Smooth muscle cell (in vitro differentiated cells): ENCODE results near the gene NFIA. TPM values are rescaled to one million over a fixed set of nuclear protein-coding genes. Genes with fewer than 3 reads are reported as not detected.
"Not testable (repeated sequence)": the region's sequence is repeated elsewhere in the genome, so short reads cannot be mapped to it uniquely, and the experiment has no call there.

Experiments used
- DNase-seq: peaks from one replicate; lab custom pipeline; 2025; ENCODE audit not compliant: unreplicated experiment; lab: John Stamatoyannopoulos, UW
- H2AFZ ChIP-seq: fragments of 200-600 bp; sonication (generic); 2 replicates; pipeline ENCODE4 v1.6.0; 2016; ENCODE audit warnings: antibody characterized with exemption, low read depth, mild to moderate bottlenecking
- H3F3A ChIP-seq: fragments of 200-600 bp; sonication (generic); 2 replicates; pipeline ENCODE4 v1.6.0; 2017; ENCODE audit warnings: antibody characterized with exemption, low read depth
- H3K27ac ChIP-seq: fragments of 200-600 bp; sonication (generic); 2 replicates; pipeline ENCODE4 v1.5.1; 2016; ENCODE audit warnings: low read depth, mild to moderate bottlenecking
- H3K27me3 ChIP-seq: fragments of 200-600 bp; sonication (generic); 2 replicates; pipeline ENCODE4 v1.6.1; 2016; ENCODE audit warnings: low read depth, mild to moderate bottlenecking
- H3K36me3 ChIP-seq: fragments of 200-600 bp; sonication (generic); 2 replicates; pipeline ENCODE4 v1.5.1; 2016; ENCODE audit warnings: low read depth
- H3K4me1 ChIP-seq: fragments of 200-600 bp; sonication (generic); 2 replicates; pipeline ENCODE4 v1.5.1; 2016; ENCODE audit warnings: low read depth
- H3K4me2 ChIP-seq: fragments of 200-600 bp; sonication (generic); 2 replicates; pipeline ENCODE4 v1.6.0; 2016; ENCODE audit warnings: mild to moderate bottlenecking
- H3K4me3 ChIP-seq: fragments of 200-600 bp; sonication (generic); 2 replicates; pipeline ENCODE4 v1.5.1; 2016; ENCODE audit warnings: mild to moderate bottlenecking
- H3K79me2 ChIP-seq: fragments of 200-600 bp; sonication (generic); 2 replicates; pipeline ENCODE4 v1.6.0; 2016; ENCODE audit warnings: low read depth, mild to moderate bottlenecking
- H3K9ac ChIP-seq: fragments of 200-600 bp; sonication (generic); 2 replicates; pipeline ENCODE4 v1.6.0; 2016; ENCODE audit warnings: low read depth
- H3K9me3 ChIP-seq: fragments of 200-600 bp; sonication (generic); replicated peaks from 2 replicates; pipeline ENCODE4 v1.5.1; 2016; ENCODE audit warnings: low read depth
- H4K20me1 ChIP-seq: fragments of 200-600 bp; sonication (generic); 2 replicates; pipeline ENCODE4 v1.6.0; 2016; ENCODE audit warnings: low read depth
- WGBS: methylation state at CpG from one replicate; pipeline ENCODE4 v1.1.7; 2016; ENCODE audit warnings: low lambda C conversion rate; 5-methylcytosine and 5-hydroxymethylcytosine counted together
- polyA plus RNA-seq: library from polyadenylated mRNA; unstranded; fragments of >200 nt; fragmentation: Nextera tagmentation; extraction: Ambion mirVana; gene quantifications from 2 replicates; pipeline ENCODE4 v1.2.1, GENCODE V29; 2016
- total RNA-seq: library from RNA; depleted of rRNA; stranded (reverse); fragments of >200 nt; gene quantifications from 2 replicates; pipeline ENCODE4 v1.2.3, GENCODE V29; 2014
- TF ChIP-seq, protein P1 (sequence below): fragments of 200-600 bp; sonication (generic); IDR thresholded peaks from 2 replicates; pipeline ENCODE4 v1.5.1; 2017; ENCODE audit warnings: borderline replicate concordance, mild to moderate bottlenecking, antibody characterized with exemption; ENCODE audit not compliant: insufficient read depth, poor library complexity, severe bottlenecking

The NFIA gene
- total and polyA plus RNA-seq, 2 experiments from 2014 or later: 5.0 to 6.2 TPM

DNA sequence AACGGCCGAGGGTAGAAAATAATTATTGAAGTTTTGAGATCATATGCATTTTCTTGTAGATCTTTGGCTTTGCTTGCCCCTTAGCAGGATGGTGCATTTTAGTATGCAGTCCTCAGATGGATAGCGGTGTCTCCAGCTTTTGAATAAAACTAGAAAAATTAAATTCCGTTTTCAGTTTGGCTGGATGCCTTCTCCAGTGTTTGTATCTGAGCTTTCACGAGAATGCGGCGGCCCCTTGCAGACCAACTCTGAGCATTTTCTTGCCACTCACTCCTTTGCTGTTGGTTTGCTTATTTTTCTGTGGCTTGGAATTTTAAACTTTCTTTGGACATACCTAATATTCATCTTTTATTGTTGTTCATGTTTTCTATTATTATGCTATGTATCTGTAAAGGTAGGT lies 192.6 kb downstream of the NFIA start:
- 96% methylated on average over 7 of the region's 7 CpGs for WGBS
- no peak for DNase-seq
- no peak overlapping the region for H3K9ac ChIP-seq
- peaks cover 10% of the 10 kb centered on the region for H3K4me1 ChIP-seq
- H3F3A ChIP-seq: no peaks in the 10 kb centered on the region
- TF ChIP-seq, protein P1, sequence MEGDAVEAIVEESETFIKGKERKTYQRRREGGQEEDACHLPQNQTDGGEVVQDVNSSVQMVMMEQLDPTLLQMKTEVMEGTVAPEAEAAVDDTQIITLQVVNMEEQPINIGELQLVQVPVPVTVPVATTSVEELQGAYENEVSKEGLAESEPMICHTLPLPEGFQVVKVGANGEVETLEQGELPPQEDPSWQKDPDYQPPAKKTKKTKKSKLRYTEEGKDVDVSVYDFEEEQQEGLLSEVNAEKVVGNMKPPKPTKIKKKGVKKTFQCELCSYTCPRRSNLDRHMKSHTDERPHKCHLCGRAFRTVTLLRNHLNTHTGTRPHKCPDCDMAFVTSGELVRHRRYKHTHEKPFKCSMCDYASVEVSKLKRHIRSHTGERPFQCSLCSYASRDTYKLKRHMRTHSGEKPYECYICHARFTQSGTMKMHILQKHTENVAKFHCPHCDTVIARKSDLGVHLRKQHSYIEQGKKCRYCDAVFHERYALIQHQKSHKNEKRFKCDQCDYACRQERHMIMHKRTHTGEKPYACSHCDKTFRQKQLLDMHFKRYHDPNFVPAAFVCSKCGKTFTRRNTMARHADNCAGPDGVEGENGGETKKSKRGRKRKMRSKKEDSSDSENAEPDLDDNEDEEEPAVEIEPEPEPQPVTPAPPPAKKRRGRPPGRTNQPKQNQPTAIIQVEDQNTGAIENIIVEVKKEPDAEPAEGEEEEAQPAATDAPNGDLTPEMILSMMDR: no peak
- no peak overlapping the region for H3K4me2 ChIP-seq
- H3K27ac ChIP-seq: no peak overlapping the region
- H3K79me2 ChIP-seq: no peaks in the 10 kb centered on the region
- no peak overlapping the region for H2AFZ ChIP-seq
- H3K27me3 ChIP-seq: no peaks in the 10 kb centered on the region
- H3K9me3 ChIP-seq: no peaks in the 10 kb centered on the region
- H4K20me1 ChIP-seq: no peaks in the 10 kb centered on the region
- H3K4me3 ChIP-seq: no peak overlapping the region
- no peaks in the 10 kb centered on the region for H3K36me3 ChIP-seq

DNA sequence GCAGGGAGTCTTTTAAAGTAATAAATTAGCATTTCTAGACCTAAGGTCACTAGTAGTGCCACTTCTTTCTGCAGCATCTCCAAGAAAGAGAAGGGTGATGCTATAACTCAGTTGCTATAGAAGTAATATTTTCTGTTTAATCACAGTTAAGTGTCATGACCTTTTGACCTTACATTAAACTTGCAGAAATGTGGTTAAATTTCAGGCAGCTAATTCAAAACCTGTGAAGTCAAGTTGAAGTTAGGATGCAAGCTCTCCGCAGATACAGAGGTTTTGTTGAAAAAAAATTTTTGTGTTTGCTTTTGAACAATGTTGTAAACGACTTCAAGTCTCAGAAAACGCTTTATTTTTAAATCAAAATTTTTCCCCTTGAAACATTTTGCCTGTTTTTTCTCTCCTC lies 193.9 kb downstream of the NFIA start:
- Histone ChIP-seq H3K27me3 (no peaks in the 10 kb centered on the region), H3K9me3 (no peaks in the 10 kb centered on the region), H2AFZ (no peak overlapping the region), H3K4me3 (no peak overlapping the region), H3K9ac (no peak overlapping the region), H3F3A (no peaks in the 10 kb centered on the region), H3K36me3 (no peaks in the 10 kb centered on the region), H3K4me1 (peaks cover 6% of the 10 kb centered on the region), H3K79me2 (no peaks in the 10 kb centered on the region), H3K27ac (no peak overlapping the region), H3K4me2 (no peak overlapping the region), H4K20me1 (no peaks in the 10 kb centered on the region)
- no peak for DNase-seq
- TF ChIP-seq, protein P1: no peak
- WGBS: 90% methylated on average over 3 of the region's 3 CpGs

DNA sequence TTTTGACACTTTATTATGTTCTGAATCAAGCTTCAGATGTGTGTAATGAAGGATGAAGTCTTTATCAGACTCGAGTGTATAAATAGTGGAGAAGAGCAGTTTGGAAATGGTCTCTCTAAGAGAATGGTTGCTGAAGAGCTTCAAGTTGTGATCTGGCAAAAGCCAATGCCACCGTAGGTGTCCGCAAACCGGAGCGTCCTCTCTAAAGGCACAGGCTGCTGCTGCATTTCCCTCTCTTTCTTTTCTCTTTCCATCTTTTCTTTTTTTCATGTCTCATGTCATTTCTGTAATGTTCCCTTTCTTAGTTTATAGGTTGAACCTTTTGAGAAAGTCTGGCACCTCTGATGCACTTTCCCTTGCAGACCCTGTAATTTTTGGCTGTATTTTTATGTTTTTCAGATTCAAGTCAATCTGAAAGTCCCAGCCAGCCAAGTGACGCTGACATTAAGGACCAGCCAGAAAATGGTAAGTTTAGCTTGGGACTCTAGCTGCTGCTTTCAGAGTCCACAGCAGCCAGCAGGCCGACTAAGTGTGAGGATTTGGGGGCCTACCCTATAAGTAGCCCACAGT lies 194.8 kb downstream of the NFIA start:
- no peak overlapping the region for H3K4me2 ChIP-seq
- H3K9ac ChIP-seq: no peak overlapping the region
- H4K20me1 ChIP-seq: no peaks in the 10 kb centered on the region
- no peaks in the 10 kb centered on the region for H3K9me3 ChIP-seq
- 92% methylated on average over 7 of the region's 7 CpGs for WGBS
- no peak overlapping the region for H2AFZ ChIP-seq
- TF ChIP-seq, protein P1: no peak
- no peaks in the 10 kb centered on the region for H3K36me3 ChIP-seq
- H3K4me1 ChIP-seq: no peaks in the 10 kb centered on the region
- H3F3A ChIP-seq: no peaks in the 10 kb centered on the region
- H3K79me2 ChIP-seq: no peaks in the 10 kb centered on the region
- H3K27ac ChIP-seq: no peak overlapping the region
- H3K4me3 ChIP-seq: no peak overlapping the region
- no peak for DNase-seq
- H3K27me3 ChIP-seq: no peaks in the 10 kb centered on the region

DNA sequence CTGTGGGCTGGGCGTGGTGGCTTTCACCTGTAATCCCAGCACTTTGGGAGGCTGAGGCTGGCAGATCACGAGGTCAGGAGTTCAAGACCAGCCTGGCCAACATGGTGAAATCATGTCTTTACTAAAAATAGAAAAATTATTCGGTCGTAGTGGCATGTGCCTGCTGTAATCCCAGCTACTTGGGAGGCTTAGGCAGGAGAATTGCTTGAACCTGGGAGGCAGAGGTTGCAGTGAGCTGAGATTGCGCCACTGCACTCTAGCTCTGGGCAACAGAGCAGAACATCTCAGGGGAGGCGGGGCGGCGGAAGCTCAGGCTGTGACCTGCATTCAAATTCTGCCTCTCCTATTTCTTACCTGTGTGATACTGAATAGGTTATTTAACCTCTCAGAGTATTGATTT lies 196.1 kb downstream of the NFIA start:
- H3K9ac ChIP-seq, H3K9me3 ChIP-seq, H3K27ac ChIP-seq, H3K4me3 ChIP-seq, H3K27me3 ChIP-seq, H3F3A ChIP-seq, H3K4me1 ChIP-seq, H2AFZ ChIP-seq, H3K4me2 ChIP-seq, DNase-seq, H3K79me2 ChIP-seq, H3K36me3 ChIP-seq, H4K20me1 ChIP-seq: not testable (repeated sequence)
- 91% methylated on average over 8 of the region's 8 CpGs for WGBS
